ENCODE results near the gene HRH1.

The HRH1 gene

DNA sequence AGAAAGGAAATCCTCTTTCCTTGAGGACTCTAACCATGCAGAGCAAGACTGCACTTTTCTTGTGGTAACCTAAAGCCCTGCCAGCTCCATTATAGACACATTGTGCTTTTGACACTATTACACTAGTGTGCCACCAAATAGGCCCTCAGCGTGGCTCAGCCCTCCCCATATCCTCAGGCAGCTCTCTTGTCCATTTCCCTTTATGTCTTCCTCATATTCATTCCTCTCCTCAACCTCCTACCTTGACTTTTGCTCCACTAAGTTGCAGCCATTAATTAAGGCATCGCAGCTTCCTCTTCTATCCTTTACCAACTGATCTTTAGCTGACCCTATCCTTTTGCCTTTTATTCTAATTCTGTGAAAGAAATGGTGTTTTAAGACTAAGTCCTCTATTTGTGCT lies 121.6 kb downstream of the HRH1 start:
- no peak for DNase-seq (ENCODE audit: low read depth in 1 of 2, low spot score in 1 of 2)

DNA sequence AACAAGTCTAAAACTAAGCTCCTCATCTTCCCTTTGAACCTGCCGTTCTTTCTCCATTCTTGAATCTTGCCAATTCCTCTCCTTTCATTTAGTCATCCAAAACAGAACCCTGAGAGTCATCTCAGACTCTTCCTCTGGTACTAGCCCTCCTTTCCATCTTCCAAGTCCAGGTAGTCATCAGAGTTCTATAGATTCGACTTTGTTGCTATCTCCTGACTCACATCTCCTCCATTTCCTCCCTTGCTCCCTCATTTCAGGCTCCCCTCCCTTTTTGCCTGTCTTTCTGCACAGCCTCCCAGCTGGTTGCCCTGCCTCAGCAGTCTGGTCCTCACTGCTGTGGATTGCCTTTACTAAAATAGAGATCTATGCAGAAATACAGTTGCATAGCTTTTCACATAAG lies 122.6 kb downstream of the HRH1 start:
- no peak for DNase-seq (ENCODE audit: low read depth in 1 of 2, low spot score in 1 of 2)

DNA sequence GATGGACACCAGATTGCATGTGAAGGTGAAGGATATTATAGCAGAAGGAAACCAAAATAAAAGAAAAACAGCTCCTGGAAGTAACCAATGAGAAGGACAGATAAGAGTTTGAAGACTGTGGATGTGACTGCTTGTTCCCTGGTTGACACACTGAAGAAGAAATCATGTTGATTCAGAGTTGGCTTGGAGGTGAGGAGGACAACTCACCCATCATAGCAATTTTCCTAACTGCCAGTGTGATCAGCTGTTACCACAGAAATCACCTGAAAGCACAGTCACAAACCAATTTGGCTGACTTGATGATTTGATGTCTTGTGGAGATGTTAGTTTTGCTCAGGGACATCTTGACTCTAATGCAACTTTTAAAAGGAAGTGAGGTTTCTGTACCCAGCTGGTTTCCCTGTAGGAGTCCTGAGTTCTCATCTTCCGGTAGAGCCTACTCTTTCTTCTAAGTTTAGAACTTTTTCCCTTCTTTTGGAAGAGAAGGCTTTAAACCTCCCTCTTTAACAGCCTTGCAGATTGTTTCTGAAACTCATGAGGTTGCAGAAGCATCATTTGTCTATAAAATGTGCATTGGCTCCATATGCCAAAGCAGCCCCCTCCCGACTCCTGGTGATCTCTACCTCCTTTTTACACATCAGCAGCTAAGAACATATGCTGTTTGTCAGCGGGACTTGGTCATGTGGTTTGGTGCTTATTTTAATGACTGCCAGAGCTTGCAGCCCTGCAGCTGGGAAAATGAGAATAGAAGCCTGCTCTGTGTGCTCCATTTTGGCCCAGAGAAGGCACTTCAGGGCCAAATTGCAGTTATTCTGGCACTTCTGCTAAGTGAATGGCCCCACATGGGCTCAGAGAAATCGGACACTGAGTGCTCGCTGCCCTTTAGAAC lies 128.2 kb downstream of the HRH1 start:
- no peak for DNase-seq (ENCODE audit: low read depth in 1 of 2, low spot score in 1 of 2)

- no peak for DNase-seq (ENCODE audit: low read depth in 1 of 2, low spot score in 1 of 2)
These were observed 128.8 kb downstream of the HRH1 start for GRCh38 chr3:11283139-11283475.

DNA sequence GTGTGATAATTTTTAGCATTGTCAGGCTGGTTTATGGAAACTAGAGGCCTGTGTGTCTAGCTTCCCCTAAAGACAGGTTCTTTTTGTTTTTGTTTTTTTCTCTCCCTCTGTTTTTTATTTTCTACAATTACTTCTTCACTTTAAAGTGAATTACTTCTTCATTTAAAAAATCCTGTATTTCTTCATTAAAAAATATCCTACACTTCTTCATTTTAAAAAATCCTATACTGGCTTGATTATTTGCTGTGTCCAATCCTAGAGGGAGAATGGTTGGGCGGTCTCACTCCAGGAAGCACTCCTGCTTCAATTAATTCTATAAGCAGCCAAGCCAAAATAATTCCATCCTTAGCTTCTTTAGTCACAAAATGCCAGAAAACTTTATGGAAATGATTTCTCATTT lies 129.7 kb downstream of the HRH1 start:
- no peak for DNase-seq (ENCODE audit: low read depth in 1 of 2, low spot score in 1 of 2)

GRCh38 chr3:11285471-11285870 lies 131.2 kb downstream of the HRH1 start:
- DNase-seq (ENCODE audit: low read depth in 1 of 2, low spot score in 1 of 2), result no peak

DNA sequence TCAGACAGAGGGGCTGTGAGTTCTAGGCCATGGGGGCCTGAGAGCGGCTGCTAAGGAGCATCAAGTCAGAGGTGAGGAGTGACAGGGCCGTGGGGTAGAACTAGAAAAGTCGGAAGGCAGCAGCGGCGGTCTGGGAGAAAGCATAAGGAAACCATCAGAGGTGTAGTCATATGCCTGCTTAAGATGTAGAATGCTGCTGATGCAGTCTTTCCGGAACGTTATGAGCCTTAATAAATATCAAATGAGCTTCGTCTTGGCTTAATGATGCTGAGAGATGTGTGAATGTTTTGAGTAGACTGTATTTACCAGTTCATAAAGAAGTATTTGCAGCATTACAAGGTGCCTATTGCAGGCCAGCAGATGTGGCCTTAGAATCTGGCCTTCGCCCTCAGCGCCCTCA lies 133.1 kb downstream of the HRH1 start:
- no peak for DNase-seq (ENCODE audit: low read depth in 1 of 2, low spot score in 1 of 2)

DNA sequence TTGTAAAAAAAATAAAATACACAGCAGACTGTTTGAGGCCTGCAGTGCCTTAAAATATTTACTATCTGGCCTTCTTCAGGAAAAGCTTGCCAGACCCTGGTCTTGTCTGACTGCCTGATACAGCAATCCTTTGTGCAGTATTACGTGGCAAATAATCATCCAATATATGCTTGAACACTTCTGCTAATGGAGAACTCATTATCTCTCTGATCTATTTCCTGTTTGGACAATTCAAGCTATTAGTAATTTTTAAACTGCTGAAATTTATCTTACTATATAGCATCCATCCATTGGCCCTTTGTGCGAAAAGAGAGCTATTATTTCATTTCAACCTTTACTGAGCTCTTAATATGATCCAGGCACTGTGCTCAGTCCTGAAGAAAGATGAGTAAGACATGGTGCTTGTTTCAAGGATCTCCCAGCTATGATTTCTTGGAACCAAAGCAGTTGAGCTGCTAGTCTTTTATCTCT lies 133.8 kb downstream of the HRH1 start:
- DNase-seq (ENCODE audit: low read depth in 1 of 2, low spot score in 1 of 2), result no peak

DNA sequence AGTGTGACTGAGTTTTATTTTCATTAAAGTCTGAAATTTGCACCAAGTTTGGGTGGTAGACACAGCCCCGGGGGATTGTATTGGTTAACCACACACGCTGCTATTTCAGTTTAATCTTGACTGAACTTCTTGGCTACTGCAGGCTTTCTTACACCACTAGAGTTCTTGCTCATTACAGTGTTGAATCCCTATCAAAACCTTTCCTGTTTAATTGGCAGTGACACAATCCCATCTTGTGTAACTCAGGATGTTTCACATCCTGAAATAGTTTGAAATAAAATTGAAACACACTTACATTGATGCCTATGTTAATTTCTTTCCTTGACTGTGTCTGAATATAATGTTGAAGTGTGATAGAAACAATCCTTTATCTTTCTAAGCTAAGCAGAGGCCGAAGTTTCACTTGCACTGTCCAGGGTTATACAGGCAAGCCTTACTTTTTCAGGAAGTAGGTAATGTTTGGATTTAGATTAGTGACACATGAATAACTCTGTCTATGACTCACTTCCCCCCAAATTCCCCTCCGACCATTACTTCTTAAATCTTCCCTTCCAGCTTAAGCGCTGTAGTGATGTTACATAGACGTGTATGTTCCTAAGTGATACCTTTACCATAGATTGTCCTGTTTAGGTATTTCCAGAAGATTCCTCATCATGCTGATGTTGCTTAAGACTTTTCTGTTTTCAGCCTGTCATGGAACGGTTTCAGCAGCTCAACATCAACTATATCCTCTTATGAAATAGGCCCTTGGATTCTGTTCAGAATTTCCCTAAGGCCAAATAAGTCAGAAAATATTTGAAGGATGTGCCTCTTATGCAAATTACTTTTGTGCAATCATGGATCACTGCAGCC lies 134.7 kb downstream of the HRH1 start:
- DNase-seq (ENCODE audit: low read depth in 1 of 2, low spot score in 1 of 2), result no peak

GRCh38 chr3:11289864-11290263 lies 135.6 kb downstream of the HRH1 start:
- no peak for DNase-seq (ENCODE audit: low read depth in 1 of 2, low spot score in 1 of 2)

DNA sequence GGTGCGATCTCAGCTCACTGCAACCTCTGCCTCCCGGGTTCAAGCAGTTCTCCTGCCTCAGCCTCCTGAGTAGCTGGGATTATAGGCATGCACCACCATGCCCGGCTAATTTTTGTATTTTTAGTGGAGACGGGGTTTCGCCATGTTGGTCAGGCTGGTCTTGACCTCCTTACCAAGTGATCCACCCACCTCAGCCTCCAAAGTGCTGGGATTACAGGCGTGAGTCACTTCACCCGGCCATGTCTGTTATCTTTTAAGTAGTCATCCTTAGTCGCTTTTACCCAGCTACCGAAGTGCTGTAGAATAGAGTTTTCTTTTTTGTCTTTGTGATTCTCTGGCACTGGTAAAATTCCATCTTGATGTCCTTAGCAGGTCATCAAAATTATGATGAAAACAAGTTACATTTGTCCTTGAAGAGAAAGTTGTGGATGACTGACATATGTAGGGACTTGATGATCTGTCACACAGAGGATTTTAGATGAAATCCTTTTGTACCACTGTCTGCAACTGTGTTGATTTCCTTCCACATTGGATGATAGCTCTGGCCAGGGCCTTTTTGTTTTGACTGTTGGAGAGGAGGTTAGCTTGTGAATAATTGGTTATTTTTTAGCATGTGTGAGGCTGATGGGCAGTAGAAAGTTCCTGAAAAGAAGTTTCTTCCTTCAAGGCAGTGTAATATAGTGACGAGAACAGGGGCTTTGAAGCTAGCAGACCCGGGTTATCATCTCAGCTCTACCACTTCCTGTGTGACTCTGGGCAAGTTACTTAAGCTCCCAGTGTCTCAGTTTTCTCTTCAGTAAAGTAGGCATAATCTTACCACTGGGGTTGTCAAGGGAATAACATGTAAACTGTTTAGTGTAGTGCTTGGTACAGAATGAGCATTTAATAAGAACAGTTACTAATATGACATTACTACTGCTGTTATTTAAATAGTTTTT lies 136.7 kb downstream of the HRH1 start:
- DNase-seq (ENCODE audit: low read depth in 1 of 2, low spot score in 1 of 2), result no peak

- no peak for DNase-seq (ENCODE audit: low read depth in 1 of 2, low spot score in 1 of 2)
These were observed 137.5 kb downstream of the HRH1 start for GRCh38 chr3:11291808-11292207.

GRCh38 chr3:11297126-11297525 lies 142.8 kb downstream of the HRH1 start:
- no peak for DNase-seq (ENCODE audit: low read depth in 1 of 2, low spot score in 1 of 2)

- DNase-seq (ENCODE audit: low read depth in 1 of 2, low spot score in 1 of 2), result no peak
These were observed 146.7 kb downstream of the HRH1 start for GRCh38 chr3:11300970-11301369.

GRCh38 chr3:11302444-11302843 lies 148.2 kb downstream of the HRH1 start:
- no peak for DNase-seq (ENCODE audit: low read depth in 1 of 2, low spot score in 1 of 2)

DNA sequence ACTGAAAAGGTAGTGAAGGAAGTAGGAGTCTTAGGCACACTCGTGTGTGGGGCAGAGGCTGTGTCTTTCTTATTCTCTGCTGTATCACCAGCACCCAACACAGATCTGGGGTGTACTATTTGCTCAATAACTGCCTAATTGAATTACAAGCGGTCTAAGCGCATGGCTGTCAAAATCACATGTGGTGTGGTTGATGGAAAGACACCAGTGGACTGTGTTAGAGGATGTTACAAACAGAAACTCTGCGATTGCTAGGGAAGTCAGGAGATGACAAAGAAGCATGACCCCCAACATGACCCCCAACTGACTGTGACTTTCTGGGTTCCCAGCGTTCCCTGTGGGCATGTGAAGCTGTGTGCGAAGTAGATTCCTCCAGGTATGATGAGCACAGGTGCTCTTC lies 149.9 kb downstream of the HRH1 start:
- no peak for DNase-seq (ENCODE audit: low read depth in 1 of 2, low spot score in 1 of 2)

- DNase-seq (ENCODE audit: low read depth in 1 of 2, low spot score in 1 of 2), result no peak
These were observed 151.2 kb downstream of the HRH1 start for GRCh38 chr3:11305509-11305908.

DNA sequence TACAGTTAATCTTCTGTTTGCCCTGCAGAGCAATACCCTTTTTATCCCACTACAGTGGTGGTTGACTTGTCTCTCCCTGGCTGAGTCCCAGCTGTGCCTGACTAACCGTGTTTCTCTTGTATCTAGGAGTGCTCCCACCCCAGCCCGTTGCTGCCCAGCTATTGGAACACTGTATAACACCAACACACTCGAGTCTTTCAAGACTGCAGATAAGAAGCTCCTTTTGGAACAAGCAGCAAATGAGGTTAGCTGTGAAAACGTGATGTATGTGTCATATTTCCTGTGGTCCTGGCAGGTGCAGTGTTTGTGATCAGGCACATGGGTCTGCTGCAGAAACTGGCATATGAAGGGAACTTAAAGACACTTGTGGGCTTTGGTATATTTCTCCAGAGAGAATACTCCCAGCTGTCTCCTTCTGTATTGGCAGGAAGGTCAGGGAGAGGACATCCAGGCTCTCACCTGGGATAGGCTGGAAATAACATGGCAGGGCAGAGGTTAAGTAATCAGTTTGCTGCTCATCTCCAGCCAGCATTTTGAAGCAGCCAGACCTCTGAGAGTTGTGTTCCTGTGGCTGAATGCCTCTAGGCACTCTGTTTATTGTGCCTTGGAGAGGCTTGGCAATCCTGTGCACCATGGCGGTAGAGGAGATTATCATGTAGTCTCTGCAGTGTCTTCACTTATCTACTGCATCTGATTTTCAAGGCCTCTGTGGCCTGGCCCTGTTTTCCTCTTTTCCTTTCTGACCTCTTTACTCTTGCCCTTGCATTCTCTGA lies 152.7 kb downstream of the HRH1 start:
- DNase-seq (ENCODE audit: low read depth in 1 of 2, low spot score in 1 of 2), result peak in 1 of 2 donors; percentile 30

DNA sequence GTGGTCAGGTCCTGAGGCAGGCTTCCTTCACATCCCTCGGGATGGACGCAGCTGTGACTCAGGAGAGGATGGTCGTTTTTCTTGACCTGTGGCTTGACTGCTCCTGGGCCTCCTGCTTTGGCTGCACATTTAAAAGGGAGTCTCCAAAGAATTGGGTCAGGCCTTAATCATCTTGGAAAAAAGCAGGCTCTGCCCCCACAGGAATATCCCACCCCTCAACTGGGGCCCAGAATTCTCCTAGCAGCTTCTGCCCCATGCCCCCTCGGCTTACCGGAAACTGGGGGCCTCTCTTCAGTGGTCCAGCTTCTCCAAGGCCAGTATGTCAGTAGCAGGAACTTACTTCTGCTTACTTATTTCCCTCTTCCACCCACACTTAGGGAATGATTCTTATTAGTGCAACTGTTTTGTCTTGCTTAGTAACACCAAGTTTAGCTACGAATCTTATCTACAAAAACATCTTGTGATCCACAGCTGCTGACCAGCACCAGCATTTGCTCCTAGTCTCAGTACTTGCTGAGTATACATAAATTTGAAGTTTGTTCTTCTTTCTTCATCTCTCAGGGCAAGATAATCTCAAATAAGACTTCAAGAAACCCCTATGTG lies 153.6 kb downstream of the HRH1 start:
- DNase-seq (ENCODE audit: low read depth in 1 of 2, low spot score in 1 of 2), result no peak

DNA sequence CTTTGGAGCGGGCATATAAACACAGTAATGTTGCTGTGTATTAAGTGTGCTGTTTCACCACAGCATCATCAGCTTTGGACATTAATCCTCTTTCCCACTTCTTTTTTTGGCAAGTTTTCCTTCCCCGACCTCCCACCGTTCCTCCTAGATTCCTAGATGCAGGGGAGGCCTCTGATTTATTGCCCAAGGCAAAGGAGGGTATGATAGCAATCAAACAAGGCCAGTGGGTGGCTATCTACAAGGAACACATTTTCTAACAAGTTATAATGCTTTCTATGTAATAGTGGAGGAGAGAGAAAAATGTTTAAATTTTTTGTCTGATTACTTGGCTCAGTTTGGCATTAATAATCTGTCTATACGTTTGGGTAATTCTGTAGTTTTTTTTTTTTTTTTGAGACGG lies 156.0 kb downstream of the HRH1 start:
- DNase-seq (ENCODE audit: low read depth in 1 of 2, low spot score in 1 of 2), result no peak
